Subcutaneous adipose tissue (tissue), 4 donors: Measurements from ENCODE around the gene C18orf32. TPM values are rescaled to one million over a fixed set of nuclear protein-coding genes. Genes with fewer than 3 reads are reported as not detected.

Experiments used
- CTCF ChIP-seq: fragments of 450-650 bp; IDR thresholded peaks from one replicate; pipeline ENCODE4 v1.5.1; 2016; ENCODE audit warnings: low read depth, mild to moderate bottlenecking, control low read depth, antibody characterized with exemption, moderate library complexity
- total RNA-seq, 4 donors: library from RNA; depleted of rRNA; stranded (reverse); fragments of >200 nt; gene quantifications; one replicate each; pipeline ENCODE4 v1.1.0, GENCODE V29; 2016

C18orf32 gene
- total RNA-seq, 4 donors from 2014 or later = 22.2 to 55.8 (median 31.4) TPM

GRCh38 chr18:49510393-49511115, 23.5 kb upstream of the C18orf32 start:
- TF ChIP-seq CTCF = no peak

DNA sequence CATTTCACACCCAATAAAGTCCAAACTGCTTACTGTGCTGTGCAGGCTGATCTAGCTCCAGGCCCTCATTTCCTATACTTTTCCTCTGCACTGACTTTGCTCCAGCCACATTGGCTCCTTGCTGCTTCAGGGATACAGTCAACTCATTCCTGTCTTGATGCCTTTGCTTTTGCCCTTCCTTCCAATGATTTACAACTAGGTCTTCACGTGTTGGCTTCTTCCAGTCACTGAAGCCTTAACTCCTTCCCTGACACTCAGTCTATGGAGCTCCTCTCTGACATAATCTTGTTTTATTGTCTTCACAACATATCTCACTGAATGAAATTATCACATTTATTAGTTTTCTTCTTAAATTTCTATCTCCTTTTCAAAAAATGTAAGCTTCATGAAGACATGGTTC, 16.9 kb upstream of the C18orf32 start:
- TF ChIP-seq CTCF = no peak

- TF ChIP-seq CTCF = no peak
These were observed 13.3 kb upstream of the C18orf32 start for GRCh38 chr18:49500201-49500921.

- no peak for TF ChIP-seq CTCF
These were observed 12.1 kb upstream of the C18orf32 start for GRCh38 chr18:49499046-49499637.

DNA sequence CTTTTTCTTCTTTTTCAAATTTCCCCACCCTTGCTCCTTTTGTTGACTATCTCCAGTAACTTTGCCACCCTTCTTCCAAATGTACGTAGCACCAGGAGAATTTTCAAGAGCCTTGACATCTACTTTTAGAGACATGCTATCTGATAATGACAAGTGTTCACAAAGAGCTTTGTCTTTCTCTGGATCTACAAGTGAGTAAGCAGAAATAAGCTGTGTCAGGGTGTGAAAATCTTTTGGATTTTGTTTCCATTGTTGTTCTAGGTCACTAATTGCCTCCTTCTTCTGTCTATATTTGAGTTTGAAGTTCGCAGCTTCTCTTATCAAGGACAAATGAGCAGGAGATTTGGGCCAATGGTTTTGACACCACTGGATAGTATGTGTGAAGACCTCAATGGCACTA, 8.4 kb upstream of the C18orf32 start:
- TF ChIP-seq CTCF = no peak

DNA sequence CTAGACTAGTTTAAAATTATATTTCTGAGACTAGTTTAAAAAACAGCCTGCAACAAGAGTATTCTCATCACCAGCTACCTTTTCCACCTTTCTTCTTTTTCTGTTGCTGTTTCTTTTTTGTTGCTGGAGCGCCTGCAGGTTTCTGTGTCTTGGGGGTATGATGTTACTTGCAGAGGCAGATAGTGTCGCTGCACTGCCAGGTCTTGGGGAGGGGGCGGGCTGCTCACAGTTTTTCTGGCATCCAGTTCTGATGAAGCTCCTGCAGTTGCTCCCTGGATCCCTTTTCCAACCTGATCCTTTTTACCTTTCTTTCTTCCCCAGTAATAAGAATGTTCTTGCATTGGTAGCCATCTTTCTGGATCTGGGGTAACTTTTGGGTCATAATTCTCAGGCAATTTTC, 8.0 kb upstream of the C18orf32 start:
- TF ChIP-seq CTCF = no peak

- TF ChIP-seq CTCF = no peak
These were observed 7.6 kb upstream of the C18orf32 start for GRCh38 chr18:49494660-49495059.
